Measurements from ENCODE around the gene TRIO. TPM values are rescaled to one million over a fixed set of nuclear protein-coding genes. Genes with fewer than 3 reads are reported as not detected.
"Not testable (repeated sequence)": the region's sequence is repeated elsewhere in the genome, so short reads cannot be mapped to it uniquely, and the experiment has no call there.

TRIO gene
- total and polyA plus RNA-seq, 8 donors, result 84.4 to 151 (median 93.7) TPM

- Histone ChIP-seq H3K36me3 (peaks cover 0 to 10% of the 10 kb centered on the region in 2 donors), H3K9me3 (no peaks in the 10 kb centered on the region), H3K4me1 (no peaks in the 10 kb centered on the region), H3K4me3 (no peak overlapping the region), H3K27ac (no peak overlapping the region), H3K27me3 (no peaks in the 10 kb centered on the region)
- no peak for DNase-seq
- intact Hi-C loops (cut with DNase I), result no loop called here
- no peak for TF ChIP-seq CTCF (IDR thresholded peaks at IDR 0.05)
- no peak for ATAC-seq
These were observed 292.3 kb downstream of the TRIO start for GRCh38 chr5:14435481-14435880.

- H3K9me3 ChIP-seq; DNase-seq; H3K27me3 ChIP-seq; H3K4me3 ChIP-seq; H3K4me1 ChIP-seq; H3K27ac ChIP-seq; ATAC-seq; intact Hi-C loops (cut with DNase I): not testable (repeated sequence)
- H3K36me3 ChIP-seq, result peaks cover 0 to 10% of the 10 kb centered on the region in 2 donors
These were observed 293.0 kb downstream of the TRIO start for GRCh38 chr5:14436122-14436521.

- Histone ChIP-seq H3K36me3 (peaks cover 0 to 15% of the 10 kb centered on the region in 2 donors), H3K27ac (no peak overlapping the region), H3K4me3 (no peak overlapping the region), H3K4me1 (no peaks in the 10 kb centered on the region), H3K9me3 (no peaks in the 10 kb centered on the region), H3K27me3 (no peaks in the 10 kb centered on the region)
- no peak for ATAC-seq
- intact Hi-C loops (cut with DNase I), result no loop called here
- DNase-seq, result no peak
- no peak for TF ChIP-seq CTCF (IDR thresholded peaks at IDR 0.05)
These were observed 293.8 kb downstream of the TRIO start for GRCh38 chr5:14436801-14437542.

GRCh38 chr5:14438195-14438606 is 295.1 kb downstream of the TRIO start:
- no peak for DNase-seq
- intact Hi-C loops (cut with DNase I), result no loop called here
- TF ChIP-seq CTCF (IDR thresholded peaks at IDR 0.05), result no peak
- Histone ChIP-seq H3K4me3 (no peak overlapping the region), H3K36me3 (peaks cover 0 to 13% of the 10 kb centered on the region in 2 donors), H3K9me3 (no peaks in the 10 kb centered on the region), H3K4me1 (no peaks in the 10 kb centered on the region), H3K27ac (no peak overlapping the region), H3K27me3 (no peaks in the 10 kb centered on the region)
- ATAC-seq, result no peak

- peaks cover 0 to 13% of the 10 kb centered on the region in 2 donors for H3K36me3 ChIP-seq
- intact Hi-C loops (cut with DNase I), result no loop called here
- no peak for ATAC-seq
- DNase-seq, result no peak
- no peaks in the 10 kb centered on the region for H3K27me3 ChIP-seq
- H3K4me3 ChIP-seq, result no peak overlapping the region
- no peaks in the 10 kb centered on the region for H3K9me3 ChIP-seq
- peak overlapping the region in 1 of 2 donors; percentile 69 for H3K27ac ChIP-seq
- no peak for TF ChIP-seq CTCF (IDR thresholded peaks at IDR 0.05)
- peaks cover 0 to 4% of the 10 kb centered on the region in 2 donors for H3K4me1 ChIP-seq
These were observed 296.1 kb downstream of the TRIO start for GRCh38 chr5:14439087-14439871.

Measured in left lung (tissue), 10 donors.